Measurements from ENCODE around the gene LARGE1. TPM values are rescaled to one million over a fixed set of nuclear protein-coding genes. Genes with fewer than 3 reads are reported as not detected.

LARGE1 gene
- total RNA-seq, 1 donor: 15.0 TPM

DNA sequence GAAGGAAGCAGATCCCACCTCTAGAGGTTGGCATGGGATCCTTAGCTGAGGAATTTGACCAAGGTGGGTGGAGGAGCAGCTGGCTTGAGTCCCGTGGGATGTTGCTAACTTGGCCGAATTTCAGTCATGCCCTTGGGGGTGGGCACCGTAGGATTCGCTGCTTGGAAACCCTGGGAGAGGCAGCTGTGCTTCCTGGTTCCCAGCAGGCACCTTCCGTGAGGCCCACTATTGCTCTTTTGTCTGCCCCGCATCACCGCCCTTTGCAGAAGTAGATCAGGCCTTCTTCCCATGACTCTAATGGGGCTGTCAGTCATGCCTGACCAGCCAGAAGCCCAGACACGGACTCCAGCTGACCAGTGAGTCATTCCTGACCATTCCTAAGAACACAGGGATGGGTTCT is 569.8 kb downstream of the LARGE1 start:
- no peak overlapping the region for H3K4me3 ChIP-seq (ENCODE audit: low read depth, low read length)
- no peak for DNase-seq (ENCODE audit: low read depth)
- TF ChIP-seq, protein P1, sequence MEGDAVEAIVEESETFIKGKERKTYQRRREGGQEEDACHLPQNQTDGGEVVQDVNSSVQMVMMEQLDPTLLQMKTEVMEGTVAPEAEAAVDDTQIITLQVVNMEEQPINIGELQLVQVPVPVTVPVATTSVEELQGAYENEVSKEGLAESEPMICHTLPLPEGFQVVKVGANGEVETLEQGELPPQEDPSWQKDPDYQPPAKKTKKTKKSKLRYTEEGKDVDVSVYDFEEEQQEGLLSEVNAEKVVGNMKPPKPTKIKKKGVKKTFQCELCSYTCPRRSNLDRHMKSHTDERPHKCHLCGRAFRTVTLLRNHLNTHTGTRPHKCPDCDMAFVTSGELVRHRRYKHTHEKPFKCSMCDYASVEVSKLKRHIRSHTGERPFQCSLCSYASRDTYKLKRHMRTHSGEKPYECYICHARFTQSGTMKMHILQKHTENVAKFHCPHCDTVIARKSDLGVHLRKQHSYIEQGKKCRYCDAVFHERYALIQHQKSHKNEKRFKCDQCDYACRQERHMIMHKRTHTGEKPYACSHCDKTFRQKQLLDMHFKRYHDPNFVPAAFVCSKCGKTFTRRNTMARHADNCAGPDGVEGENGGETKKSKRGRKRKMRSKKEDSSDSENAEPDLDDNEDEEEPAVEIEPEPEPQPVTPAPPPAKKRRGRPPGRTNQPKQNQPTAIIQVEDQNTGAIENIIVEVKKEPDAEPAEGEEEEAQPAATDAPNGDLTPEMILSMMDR (IDR thresholded peaks at IDR 0.05; ENCODE audit: insufficient read depth, low read length): no peak

DNA sequence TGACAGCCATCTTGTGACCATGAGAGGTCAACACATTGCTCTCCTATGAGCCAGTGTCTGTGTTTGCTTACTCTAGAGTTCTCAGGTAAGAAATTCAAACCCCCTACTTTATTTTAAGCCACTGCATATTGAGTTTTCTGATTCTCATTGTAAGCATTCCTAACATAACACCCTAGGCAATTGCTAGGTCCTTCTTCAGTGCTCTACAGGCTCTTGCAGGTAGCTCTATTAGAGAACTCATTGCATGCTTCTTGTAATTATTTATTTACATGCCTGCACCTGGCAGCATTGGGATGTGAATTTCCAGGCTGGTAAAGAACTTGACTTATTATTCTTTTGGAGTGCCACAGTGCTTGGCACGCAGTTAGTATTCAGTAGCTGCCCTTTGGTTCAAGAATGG is 573.3 kb downstream of the LARGE1 start:
- TF ChIP-seq, protein P1 (IDR thresholded peaks at IDR 0.05; ENCODE audit: insufficient read depth, low read length): no peak
- H3K4me3 ChIP-seq (ENCODE audit: low read depth, low read length): no peak overlapping the region
- DNase-seq (ENCODE audit: low read depth): no peak

DNA sequence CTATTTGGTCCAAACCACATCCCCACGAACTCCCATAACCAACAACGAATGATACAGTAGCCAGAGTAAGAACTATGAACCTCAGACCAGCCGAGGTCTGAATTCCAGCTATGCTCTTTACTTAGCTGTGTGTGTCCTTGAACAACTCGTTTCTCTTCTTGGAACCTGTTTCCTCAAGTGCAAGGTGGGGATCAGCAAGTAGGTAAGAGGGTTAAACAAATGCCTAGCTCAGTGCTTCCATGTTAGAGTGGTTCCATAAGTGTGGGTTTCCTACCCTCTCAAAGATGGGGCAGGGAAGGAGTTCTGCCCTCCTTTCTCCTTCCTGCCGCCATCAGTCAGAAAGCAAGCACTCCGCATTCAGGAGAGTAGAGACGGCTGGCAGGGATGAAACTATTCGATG is 578.7 kb downstream of the LARGE1 start:
- TF ChIP-seq, protein P1 (IDR thresholded peaks at IDR 0.05; ENCODE audit: insufficient read depth, low read length): no peak
- H3K4me3 ChIP-seq (ENCODE audit: low read depth, low read length): no peak overlapping the region
- DNase-seq (ENCODE audit: low read depth): no peak

DNA sequence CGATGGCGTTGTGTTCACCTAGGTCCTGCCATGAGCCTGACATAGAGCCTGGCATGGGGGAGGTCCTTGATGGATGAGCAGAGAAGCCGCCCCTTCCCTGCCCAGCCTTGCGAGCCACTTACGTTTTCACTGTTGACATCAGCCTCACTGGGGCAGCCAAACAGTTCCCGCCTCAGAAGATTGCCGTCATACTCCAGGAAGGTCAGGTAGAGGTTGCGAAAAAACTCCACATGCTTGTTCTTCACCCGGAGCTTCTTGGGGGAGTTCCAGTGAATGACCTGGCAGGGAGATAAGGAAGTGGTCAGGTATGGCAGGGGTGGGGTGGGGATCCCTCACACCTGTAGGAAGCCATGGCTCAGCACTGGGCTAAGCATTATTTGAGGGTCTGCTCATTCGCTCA is 582.8 kb downstream of the LARGE1 start:
- DNase-seq (ENCODE audit: low read depth): no peak
- TF ChIP-seq, protein P1 (IDR thresholded peaks at IDR 0.05; ENCODE audit: insufficient read depth, low read length): no peak
- H3K4me3 ChIP-seq (ENCODE audit: low read depth, low read length): no peak overlapping the region

- no peak for DNase-seq (ENCODE audit: low read depth)
- H3K4me3 ChIP-seq (ENCODE audit: low read depth, low read length): no peak overlapping the region
- TF ChIP-seq, protein P1 (IDR thresholded peaks at IDR 0.05; ENCODE audit: insufficient read depth, low read length): no peak
Measured at GRCh38 chr22:33335611-33336279, 584.5 kb downstream of the LARGE1 start.

- no peak for DNase-seq (ENCODE audit: low read depth)
- no peak overlapping the region for H3K4me3 ChIP-seq (ENCODE audit: low read depth, low read length)
- TF ChIP-seq, protein P1 (IDR thresholded peaks at IDR 0.05; ENCODE audit: insufficient read depth, low read length): no peak
Measured at GRCh38 chr22:33332538-33332937, 587.7 kb downstream of the LARGE1 start.

DNA sequence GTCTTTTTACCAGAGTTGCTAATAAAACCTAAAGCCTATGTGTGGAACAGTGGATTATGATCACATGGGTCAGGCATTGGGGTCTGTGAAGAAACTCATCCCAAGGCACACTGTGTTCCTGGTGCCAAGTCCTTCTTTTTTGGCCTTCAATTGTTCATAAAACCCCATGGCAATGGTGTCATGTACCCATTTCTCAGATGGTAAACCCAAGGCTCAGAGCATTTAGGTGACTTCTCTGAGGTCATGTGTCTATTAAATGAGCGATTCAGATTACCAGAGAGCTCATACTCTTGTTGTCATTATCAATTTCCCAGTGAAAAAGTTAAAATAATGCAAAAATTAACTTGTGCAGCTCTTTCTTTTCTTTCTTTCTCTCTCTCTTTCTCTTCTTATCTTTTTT is 589.3 kb downstream of the LARGE1 start:
- no peak for DNase-seq (ENCODE audit: low read depth)
- TF ChIP-seq, protein P1 (IDR thresholded peaks at IDR 0.05; ENCODE audit: insufficient read depth, low read length): no peak
- no peak overlapping the region for H3K4me3 ChIP-seq (ENCODE audit: low read depth, low read length)
